Gastroesophageal sphincter (tissue), 4 donors: ENCODE data around the gene COL5A2. TPM values are rescaled to one million over a fixed set of nuclear protein-coding genes. Genes with fewer than 3 reads are reported as not detected.

ENCODE experiments used
- ATAC-seq: fragments of 150-250 bp; one replicate; pipeline ENCODE4 v1.9.1; 2016; ENCODE audit warnings: mild to moderate bottlenecking, moderate library complexity
- H3K27ac ChIP-seq, 4 donors: fragments of 200-600 bp; sonication (generic) in 3 of 4; 1 replicate in 3 of 4; 2 replicates in 1 of 4; pipeline ENCODE4 v1.5.1; 2016 to 2019
- H3K27me3 ChIP-seq: fragments of 200-600 bp; sonication (generic); one replicate; pipeline ENCODE4 v1.5.1; 2019
- H3K36me3 ChIP-seq, 2 donors: fragments of 200-600 bp; sonication (generic); one replicate each; pipeline ENCODE4 v1.5.1; 2019; ENCODE audit warnings: control low read depth in 1 of 2
- H3K4me1 ChIP-seq, 3 donors: fragments of 200-600 bp; sonication (generic); 1 replicate in 2 of 3; 2 replicates in 1 of 3; pipeline ENCODE4 v1.5.1; 2016 to 2019; ENCODE audit warnings: control low read depth in 2 of 3
- H3K4me3 ChIP-seq, 2 donors: fragments of 200-600 bp; sonication (generic); one replicate each; pipeline ENCODE4 v1.5.1; 2019; ENCODE audit warnings: mild to moderate bottlenecking in 1 of 2, moderate library complexity in 1 of 2
- H3K9me3 ChIP-seq, 3 donors: fragments of 200-600 bp; sonication (generic); one replicate each; pipeline ENCODE4 v1.5.1; 2017 to 2019; ENCODE audit warnings: control low read depth in 2 of 3
- EP300 ChIP-seq: sonication (generic); formaldehyde crosslinking; IDR thresholded peaks from one replicate; pipeline ENCODE4 v1.6.1; 2017; ENCODE audit warnings: antibody characterized with exemption, mild to moderate bottlenecking
- POLR2A ChIP-seq, 2 donors: fragments of 450-650 bp; IDR thresholded peaks; one replicate each; pipeline ENCODE4 v1.6.1; 2017; ENCODE audit warnings: antibody characterized with exemption in 2 of 2, mild to moderate bottlenecking in 2 of 2, moderate library complexity in 1 of 2
- POLR2AphosphoS5 ChIP-seq: sonication (generic); formaldehyde crosslinking; IDR thresholded peaks from one replicate; pipeline ENCODE4 v1.6.1; 2017; ENCODE audit warnings: antibody characterized with exemption
- WGBS, 2 donors: methylation state at CpG; one replicate each; pipeline ENCODE4 v1.1.5; 2018; ENCODE audit warnings: low coverage in 1 of 2; 5-methylcytosine and 5-hydroxymethylcytosine counted together
- total RNA-seq, 4 donors: library from RNA; depleted of rRNA; stranded (reverse); fragments of >200 nt; gene quantifications; one replicate each; pipeline ENCODE4 v1.1.0, GENCODE V29; 2016
- TF ChIP-seq, protein P1 (sequence below), 4 experiments: fragments of 200-600 bp in 2 of 4; fragments of 450-650 bp in 2 of 4; sonication (generic) in 1 of 4; IDR thresholded peaks; one replicate each; pipeline ENCODE4 v1.5.1; 2017 to 2019; ENCODE audit warnings: antibody characterized with exemption in 4 of 4, mild to moderate bottlenecking in 2 of 4, moderate library complexity in 2 of 4

Gene COL5A2
- 100 to 1,000 TPM in 1 of 4 donors, 10 to 100 TPM in 3; 57.3 to 104 (median 80.9) TPM for total RNA-seq

DNA sequence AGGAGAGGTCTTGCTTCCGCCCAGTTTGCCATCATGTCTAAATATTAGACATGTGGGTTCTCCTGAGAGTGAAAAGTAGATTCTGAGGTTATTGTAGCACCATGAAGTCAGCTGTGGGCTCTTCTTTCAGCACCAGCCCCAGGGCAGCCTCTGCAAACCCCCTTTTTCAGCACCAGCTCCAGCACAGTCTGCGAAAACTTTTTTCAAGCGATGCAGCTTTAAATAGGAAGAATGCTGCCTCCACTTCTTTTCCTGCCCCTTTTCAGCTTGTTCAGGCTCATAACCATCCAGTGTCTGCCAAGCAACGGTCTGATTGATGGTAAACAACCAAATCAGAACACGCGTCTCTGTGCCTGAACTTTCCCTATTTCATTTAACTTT lies at the start of gene COL5A2:
Gene COL5A2, minus strand, starts transcription at position 192 of the 381 bp plus-strand sequence. Its CDS starts 157 bp downstream, at position 35.
- H3K9me3 ChIP-seq, result no peaks in the 10 kb centered on the region
- H3K4me1 ChIP-seq, result peaks cover 0 to 28% (median 0%) of the 10 kb centered on the region in 3 donors
- H3K36me3 ChIP-seq, result no peaks in the 10 kb centered on the region
- peak within 1 kb of the TSS; percentile 62 to 100 for H3K4me3 ChIP-seq
- ATAC-seq, result peak; percentile 78
- peak within 1 kb of the TSS; percentile 78 to 85 (median 82) for H3K27ac ChIP-seq
- WGBS, 2 donors, result 0 to 2% methylated on average over 6 of the region's 6 CpGs
- TF ChIP-seq, protein P1, sequence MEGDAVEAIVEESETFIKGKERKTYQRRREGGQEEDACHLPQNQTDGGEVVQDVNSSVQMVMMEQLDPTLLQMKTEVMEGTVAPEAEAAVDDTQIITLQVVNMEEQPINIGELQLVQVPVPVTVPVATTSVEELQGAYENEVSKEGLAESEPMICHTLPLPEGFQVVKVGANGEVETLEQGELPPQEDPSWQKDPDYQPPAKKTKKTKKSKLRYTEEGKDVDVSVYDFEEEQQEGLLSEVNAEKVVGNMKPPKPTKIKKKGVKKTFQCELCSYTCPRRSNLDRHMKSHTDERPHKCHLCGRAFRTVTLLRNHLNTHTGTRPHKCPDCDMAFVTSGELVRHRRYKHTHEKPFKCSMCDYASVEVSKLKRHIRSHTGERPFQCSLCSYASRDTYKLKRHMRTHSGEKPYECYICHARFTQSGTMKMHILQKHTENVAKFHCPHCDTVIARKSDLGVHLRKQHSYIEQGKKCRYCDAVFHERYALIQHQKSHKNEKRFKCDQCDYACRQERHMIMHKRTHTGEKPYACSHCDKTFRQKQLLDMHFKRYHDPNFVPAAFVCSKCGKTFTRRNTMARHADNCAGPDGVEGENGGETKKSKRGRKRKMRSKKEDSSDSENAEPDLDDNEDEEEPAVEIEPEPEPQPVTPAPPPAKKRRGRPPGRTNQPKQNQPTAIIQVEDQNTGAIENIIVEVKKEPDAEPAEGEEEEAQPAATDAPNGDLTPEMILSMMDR (IDR thresholded peaks at IDR 0.05), result no peak
- TF ChIP-seq POLR2AphosphoS5, result peak; percentile 67
- TF ChIP-seq EP300, result no peak
- peak in 1 of 2 donors; percentile 27 for TF ChIP-seq POLR2A (IDR thresholded peaks at IDR 0.05)
- no peaks in the 10 kb centered on the region for H3K27me3 ChIP-seq

DNA sequence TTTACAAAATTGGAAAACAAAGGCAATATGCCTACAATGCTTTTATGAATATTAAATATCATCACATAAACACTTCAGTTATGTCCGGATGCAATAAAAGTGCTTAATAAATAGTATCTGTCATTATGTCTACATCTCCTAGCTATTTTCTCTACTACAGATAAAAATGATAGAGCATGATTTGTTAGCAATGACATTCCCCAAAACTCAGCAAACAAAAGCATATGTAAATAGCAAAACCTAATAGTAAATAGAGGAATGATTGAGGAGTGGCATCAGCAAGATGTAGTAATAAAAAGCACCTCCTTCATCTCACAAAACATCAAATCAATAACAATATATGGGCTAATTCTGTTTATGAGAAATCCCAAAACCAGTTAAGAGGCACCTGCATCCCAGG lies 46.5 kb upstream of the COL5A2 start:
- ATAC-seq, result no peak
- H3K4me3 ChIP-seq, result no peak overlapping the region
- H3K27ac ChIP-seq, result no peak overlapping the region
- no peaks in the 10 kb centered on the region for H3K36me3 ChIP-seq
- H3K9me3 ChIP-seq, result no peaks in the 10 kb centered on the region
- peaks cover 0 to 12% (median 3%) of the 10 kb centered on the region in 3 donors for H3K4me1 ChIP-seq
- no peak for TF ChIP-seq POLR2A (IDR thresholded peaks at IDR 0.05)
- TF ChIP-seq POLR2AphosphoS5, result no peak
- TF ChIP-seq, protein P1 (IDR thresholded peaks at IDR 0.05), result no peak
- no peaks in the 10 kb centered on the region for H3K27me3 ChIP-seq
- WGBS, 2 donors, result 85 to 100% methylated on average over 1 of the region's 1 CpG

DNA sequence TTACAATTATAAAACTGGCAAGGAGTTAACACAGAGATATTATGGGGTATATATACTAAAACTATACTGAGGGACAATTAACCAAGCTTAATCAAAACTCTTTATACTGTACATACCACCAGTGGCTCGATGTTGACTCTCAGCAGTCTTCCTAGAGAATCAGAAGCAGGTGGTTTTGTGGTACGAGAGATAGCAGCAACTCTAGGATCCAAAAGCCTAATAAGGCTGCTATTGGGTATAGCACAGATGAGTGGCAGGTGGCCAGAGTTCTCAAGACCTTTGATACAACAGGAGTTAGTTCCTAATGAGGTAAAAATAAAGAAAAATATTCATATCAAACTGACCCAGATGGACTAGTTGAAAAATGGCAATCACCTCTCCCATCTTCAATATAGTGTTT lies 45.5 kb upstream of the COL5A2 start:
- Histone ChIP-seq H3K4me3 (no peak overlapping the region), H3K36me3 (no peaks in the 10 kb centered on the region), H3K27me3 (no peaks in the 10 kb centered on the region), H3K27ac (no peak overlapping the region), H3K4me1 (peaks cover 0 to 12% (median 3%) of the 10 kb centered on the region in 3 donors), H3K9me3 (no peaks in the 10 kb centered on the region)
- TF ChIP-seq POLR2AphosphoS5 (no peak), POLR2A (IDR thresholded peaks at IDR 0.05) (no peak), EP300 (no peak)
- TF ChIP-seq, protein P1 (IDR thresholded peaks at IDR 0.05), result no peak
- 72 to 81% methylated on average over 2 of the region's 2 CpGs for WGBS, 2 donors
- no peak for ATAC-seq

DNA sequence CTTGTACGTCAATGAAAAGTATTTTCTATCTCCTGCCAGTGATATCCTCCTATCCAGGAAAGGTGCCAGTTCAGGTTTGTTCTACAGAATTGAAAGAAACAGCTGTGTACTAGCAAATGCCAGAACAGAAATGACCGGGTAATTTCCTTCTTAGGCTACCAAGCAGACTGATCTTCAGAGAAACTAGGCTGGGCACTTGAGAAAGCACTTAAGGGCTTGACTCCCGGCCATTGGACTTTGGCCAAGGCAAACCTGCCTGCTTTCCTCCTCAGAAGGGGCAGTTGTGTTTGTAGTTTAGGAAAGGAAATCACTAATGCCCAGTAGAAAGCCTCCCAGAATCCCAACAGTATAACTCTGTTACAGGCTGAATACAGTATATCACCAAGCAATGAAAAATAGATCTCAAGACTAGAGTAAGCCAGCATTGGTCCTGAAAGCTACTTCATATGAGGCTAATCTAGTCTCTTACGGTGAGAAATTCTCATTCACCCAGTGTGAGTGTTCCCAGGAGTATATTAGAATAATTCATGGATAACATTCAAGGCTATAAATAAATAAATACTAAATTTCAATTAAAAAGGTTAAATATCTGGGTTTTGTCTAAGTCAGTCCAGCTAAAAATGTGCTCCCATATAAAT lies 43.0 kb upstream of the COL5A2 start:
- 21 to 28% methylated on average over 3 to 4 of the region's 4 CpGs for WGBS, 2 donors
- Histone ChIP-seq H3K27ac (no peak overlapping the region), H3K4me3 (no peak overlapping the region), H3K27me3 (no peaks in the 10 kb centered on the region), H3K4me1 (peaks cover 0 to 12% (median 3%) of the 10 kb centered on the region in 3 donors), H3K9me3 (no peaks in the 10 kb centered on the region), H3K36me3 (no peaks in the 10 kb centered on the region)
- ATAC-seq, result no peak
- TF ChIP-seq POLR2A (IDR thresholded peaks at IDR 0.05) (no peak), POLR2AphosphoS5 (no peak), EP300 (no peak)
- TF ChIP-seq, protein P1 (IDR thresholded peaks at IDR 0.05), result no peak

DNA sequence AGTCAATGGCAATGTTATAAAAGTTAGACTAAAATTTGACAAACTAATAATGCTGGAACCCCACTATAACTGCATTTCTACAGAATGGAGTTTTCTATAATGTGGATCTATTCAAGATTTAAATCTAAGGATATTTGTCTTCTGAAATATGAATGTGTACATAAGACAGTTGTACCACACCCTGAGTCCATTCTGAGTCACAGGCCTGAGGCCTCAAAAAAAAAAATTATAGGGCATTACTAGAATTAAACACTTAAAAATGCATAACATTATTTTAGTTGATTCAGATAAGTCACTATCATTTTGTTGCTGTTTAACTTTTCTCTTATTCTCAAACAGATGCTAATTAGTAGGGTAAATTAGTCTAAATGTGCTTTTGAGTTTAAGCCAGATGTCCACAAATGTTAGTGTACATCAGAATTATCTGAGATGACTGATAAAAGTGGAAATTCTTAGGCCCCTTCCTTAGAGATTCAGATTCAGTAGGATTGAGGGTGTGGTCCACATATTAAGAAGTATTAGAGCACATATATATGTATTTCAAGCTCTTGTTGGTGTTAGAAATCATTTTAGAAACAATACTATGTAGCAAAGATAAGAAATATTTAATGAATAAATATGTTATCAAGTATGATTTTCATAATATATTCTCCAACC lies 42.4 kb upstream of the COL5A2 start:
- ATAC-seq, result no peak

More for the DNA sequence above, 42.4 kb upstream of the COL5A2 start:
- H3K36me3 ChIP-seq, result no peaks in the 10 kb centered on the region
- no peak overlapping the region for H3K4me3 ChIP-seq
- peaks cover 0 to 12% (median 3%) of the 10 kb centered on the region in 3 donors for H3K4me1 ChIP-seq
- no peak overlapping the region for H3K27ac ChIP-seq
- H3K9me3 ChIP-seq, result no peaks in the 10 kb centered on the region
- TF ChIP-seq POLR2A (IDR thresholded peaks at IDR 0.05) (no peak), POLR2AphosphoS5 (no peak), EP300 (no peak)
- TF ChIP-seq, protein P1 (IDR thresholded peaks at IDR 0.05), result no peak
- H3K27me3 ChIP-seq, result no peaks in the 10 kb centered on the region
